Spleen (tissue), 7 donors: ENCODE data around the gene MAMDC4.

Experiments used
- POLR2AphosphoS5 ChIP-seq, 3 donors: sonication (generic); formaldehyde crosslinking; IDR thresholded peaks; one replicate each; pipeline ENCODE4 v1.5.1; 2017; ENCODE audit warnings: antibody characterized with exemption in 3 of 3
- TF ChIP-seq, protein P1 (sequence below), 11 experiments: fragments of 200-600 bp in 7 of 11; fragments of 450-650 bp in 4 of 11; sonication (generic) in 4 of 11; IDR thresholded peaks in 8 of 11; conservative IDR thresholded peaks in 3 of 11; 1 replicate in 7 of 11; 2 replicates in 4 of 11; pipeline versions ENCODE4 v1.4.0 to v1.8.0; 2016 to 2021; ENCODE audit warnings: antibody characterized with exemption in 11 of 11, inconsistent platforms in 4 of 11, mild to moderate bottlenecking in 1 of 11
- donor health status: DM: no; HTN: no; CAD: no; lungs with moderate emphysema.
- donor health status: DM: no; HTN: no; CAD: no.
- donor health status: DM: no; HTN: no; CAD: no.

DNA sequence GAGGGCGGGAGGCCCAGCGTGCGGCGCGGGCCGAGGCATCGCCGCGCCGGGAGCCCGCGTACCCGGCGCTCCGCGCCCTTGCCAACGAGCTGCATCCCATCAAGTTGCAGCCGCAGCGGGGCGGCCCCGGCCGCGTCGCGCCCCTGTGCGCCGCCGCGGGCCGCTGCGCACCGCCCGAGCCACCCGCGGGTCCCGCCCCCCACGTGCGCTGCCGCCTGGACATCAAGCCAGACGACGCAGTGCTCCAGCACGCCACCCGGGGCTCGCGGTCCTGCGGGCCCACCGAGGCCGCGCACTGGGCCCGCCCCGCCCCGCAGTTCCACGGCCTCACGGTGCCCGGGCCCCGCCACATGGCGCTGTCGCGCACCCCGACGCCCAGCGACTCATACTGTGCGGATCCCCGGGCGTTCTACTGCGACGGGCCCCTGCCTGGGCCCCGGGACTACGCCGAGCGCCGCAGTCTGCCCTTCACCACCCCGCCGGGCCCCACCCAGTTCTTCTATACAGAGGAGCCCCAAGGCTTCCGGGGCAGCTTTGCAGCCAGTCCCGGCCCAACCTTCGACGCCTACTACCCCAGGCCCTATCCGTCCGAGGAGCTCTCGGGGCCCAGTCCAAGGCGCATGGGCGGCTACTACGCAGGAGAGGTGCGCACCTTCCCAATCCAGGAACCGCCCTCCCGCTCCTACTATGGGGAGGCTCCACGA, 7.2 kb upstream of the MAMDC4 start:
- TF ChIP-seq POLR2AphosphoS5 (IDR thresholded peaks at IDR 0.05): no peak
- TF ChIP-seq, protein P1, sequence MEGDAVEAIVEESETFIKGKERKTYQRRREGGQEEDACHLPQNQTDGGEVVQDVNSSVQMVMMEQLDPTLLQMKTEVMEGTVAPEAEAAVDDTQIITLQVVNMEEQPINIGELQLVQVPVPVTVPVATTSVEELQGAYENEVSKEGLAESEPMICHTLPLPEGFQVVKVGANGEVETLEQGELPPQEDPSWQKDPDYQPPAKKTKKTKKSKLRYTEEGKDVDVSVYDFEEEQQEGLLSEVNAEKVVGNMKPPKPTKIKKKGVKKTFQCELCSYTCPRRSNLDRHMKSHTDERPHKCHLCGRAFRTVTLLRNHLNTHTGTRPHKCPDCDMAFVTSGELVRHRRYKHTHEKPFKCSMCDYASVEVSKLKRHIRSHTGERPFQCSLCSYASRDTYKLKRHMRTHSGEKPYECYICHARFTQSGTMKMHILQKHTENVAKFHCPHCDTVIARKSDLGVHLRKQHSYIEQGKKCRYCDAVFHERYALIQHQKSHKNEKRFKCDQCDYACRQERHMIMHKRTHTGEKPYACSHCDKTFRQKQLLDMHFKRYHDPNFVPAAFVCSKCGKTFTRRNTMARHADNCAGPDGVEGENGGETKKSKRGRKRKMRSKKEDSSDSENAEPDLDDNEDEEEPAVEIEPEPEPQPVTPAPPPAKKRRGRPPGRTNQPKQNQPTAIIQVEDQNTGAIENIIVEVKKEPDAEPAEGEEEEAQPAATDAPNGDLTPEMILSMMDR (IDR thresholded peaks at IDR 0.05 in 8 of 11, conservative IDR thresholded peaks at IDR 0.05 in 3 of 11): no peak
